NT2/D1 (cell line): Measurements from ENCODE around the gene DNAAF9.
"Not testable (repeated sequence)": the region's sequence is repeated elsewhere in the genome, so short reads cannot be mapped to it uniquely, and the experiment has no call there.

Source experiments
- DNase-seq: peaks from one replicate; pipeline ENCODE4 v3.0.0-alpha.2; 2011; ENCODE audit warnings: low read depth, low spot score
- H3K27me3 ChIP-seq: 2 replicates; pipeline ENCODE4 v1.6.0; 2011; ENCODE audit warnings: mild to moderate bottlenecking; ENCODE audit not compliant: insufficient read length, insufficient read depth
- H3K36me3 ChIP-seq: 2 replicates; pipeline ENCODE4 v1.6.1; 2011; ENCODE audit warnings: mild to moderate bottlenecking, low read length, mixed read lengths; ENCODE audit not compliant: insufficient read depth, insufficient read length
- H3K4me1 ChIP-seq: 2 replicates; pipeline ENCODE4 v1.5.1; 2011; ENCODE audit not compliant: insufficient read depth, insufficient read length
- H3K4me3 ChIP-seq: 2 replicates; pipeline ENCODE4 v1.5.1; 2011; ENCODE audit warnings: low read depth; ENCODE audit not compliant: insufficient read length
- H3K9ac ChIP-seq: 2 replicates; pipeline ENCODE4 v1.6.0; 2011; ENCODE audit warnings: low read depth; ENCODE audit not compliant: insufficient read length
- H3K9me3 ChIP-seq: 2 replicates; pipeline ENCODE4 v1.5.1; 2011; ENCODE audit warnings: mild to moderate bottlenecking, low read length; ENCODE audit not compliant: insufficient read depth
- SUZ12 ChIP-seq: IDR thresholded peaks from 2 replicates; pipeline ENCODE4 v1.6.1; 2011; ENCODE audit not compliant: insufficient read length, insufficient read depth; ENCODE audit errors: extremely low read depth
- YY1 ChIP-seq: IDR thresholded peaks from 2 replicates; pipeline ENCODE4 v1.6.1; 2011; ENCODE audit not compliant: insufficient read length, insufficient read depth
- ZNF274 ChIP-seq: IDR thresholded peaks from 2 replicates; pipeline ENCODE4 v1.6.1; 2011; ENCODE audit warnings: mild to moderate bottlenecking, low read depth, low read length

Gene DNAAF9

DNA sequence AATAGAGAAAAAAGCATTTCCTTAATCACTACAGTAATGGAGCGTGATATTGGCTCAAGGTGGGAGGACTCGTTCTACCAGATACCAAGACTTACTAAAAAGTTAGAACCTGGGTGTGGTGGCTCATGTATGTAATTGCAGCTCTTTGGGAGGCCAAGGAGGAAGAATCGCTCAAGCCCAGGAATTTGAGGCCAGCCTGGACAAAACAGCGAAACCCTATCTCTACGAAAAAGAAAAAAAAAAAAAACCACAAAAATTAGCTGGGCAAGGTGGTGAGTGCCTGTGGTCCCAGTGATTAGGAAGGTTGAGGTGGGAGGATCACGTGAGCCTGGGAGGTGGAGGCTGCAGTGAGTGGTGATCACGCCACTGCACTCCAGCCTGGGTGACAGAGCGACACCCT lies 39.3 kb upstream of the DNAAF9 start:
- no peaks in the 10 kb centered on the region for H3K4me1 ChIP-seq
- H3K27me3 ChIP-seq, result no peaks in the 10 kb centered on the region
- H3K9ac ChIP-seq, result no peak overlapping the region
- no peaks in the 10 kb centered on the region for H3K36me3 ChIP-seq
- peaks cover 5% of the 10 kb centered on the region; the same call in 1 of the 2 replicates for H3K9me3 ChIP-seq
- TF ChIP-seq ZNF274, result no peak
- TF ChIP-seq SUZ12, result no peak
- TF ChIP-seq YY1, result no peak
- H3K4me3 ChIP-seq, result no peak overlapping the region
- no peak for DNase-seq

DNA sequence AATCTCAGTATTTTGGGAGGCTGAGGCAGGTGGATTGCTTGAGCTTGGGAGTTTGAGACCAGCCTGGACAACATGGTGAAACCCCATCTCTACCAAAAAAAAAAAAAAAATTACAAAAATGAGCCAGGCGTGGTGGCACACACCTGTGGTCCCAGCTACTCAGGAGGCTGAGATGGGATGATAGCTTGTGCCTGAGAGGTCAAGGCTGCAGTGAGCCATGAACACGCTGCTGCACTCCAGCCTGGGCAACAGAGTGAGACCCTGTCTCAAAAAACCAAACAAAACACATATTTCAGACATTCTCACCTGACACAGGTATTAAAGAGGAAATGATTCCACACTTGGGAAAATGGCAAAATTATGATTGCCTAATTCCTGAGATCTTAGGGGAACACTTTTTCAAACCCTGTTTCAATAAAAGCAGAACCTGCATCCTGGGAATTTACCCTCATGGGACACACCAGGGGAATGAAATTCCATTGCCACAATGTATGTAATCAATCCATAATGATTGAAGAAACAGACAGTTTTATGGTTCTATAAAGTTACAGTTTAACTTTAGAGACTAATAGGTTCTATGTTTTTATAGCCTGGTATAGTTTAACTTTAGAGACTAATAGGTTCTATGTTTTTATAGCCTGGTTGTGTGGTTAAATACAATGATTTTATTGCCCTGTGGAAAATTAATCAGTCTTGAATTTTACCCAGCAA lies 29.6 kb upstream of the DNAAF9 start:
- no peaks in the 10 kb centered on the region for H3K27me3 ChIP-seq
- no peak overlapping the region for H3K4me3 ChIP-seq
- no peak overlapping the region for H3K9ac ChIP-seq
- no peaks in the 10 kb centered on the region for H3K4me1 ChIP-seq
- DNase-seq, result no peak
- TF ChIP-seq SUZ12 (no peak), YY1 (no peak), ZNF274 (no peak)
- no peaks in the 10 kb centered on the region for H3K36me3 ChIP-seq
- H3K9me3 ChIP-seq, result peaks cover 2% of the 10 kb centered on the region; the same call in 1 of the 2 replicates

GRCh38 chr20:3434232-3434631 lies 26.8 kb upstream of the DNAAF9 start:
- H3K4me3 ChIP-seq, result no peak overlapping the region

GRCh38 chr20:3433744-3434143 lies 26.3 kb upstream of the DNAAF9 start:
- H3K4me3 ChIP-seq, result no peak overlapping the region
- TF ChIP-seq YY1, result no peak
- TF ChIP-seq ZNF274, result no peak
- TF ChIP-seq SUZ12, result no peak
- no peak overlapping the region for H3K9ac ChIP-seq
- no peaks in the 10 kb centered on the region for H3K36me3 ChIP-seq
- no peaks in the 10 kb centered on the region for H3K4me1 ChIP-seq
- no peaks in the 10 kb centered on the region for H3K27me3 ChIP-seq
- no peak for DNase-seq
- no peaks in the 10 kb centered on the region for H3K9me3 ChIP-seq

More at GRCh38 chr20:3434232-3434631, 26.8 kb upstream of the DNAAF9 start:
- no peak for TF ChIP-seq SUZ12
- TF ChIP-seq ZNF274, result no peak
- TF ChIP-seq YY1, result no peak
- no peak for DNase-seq
- no peaks in the 10 kb centered on the region for H3K27me3 ChIP-seq
- no peaks in the 10 kb centered on the region for H3K4me1 ChIP-seq
- no peaks in the 10 kb centered on the region for H3K9me3 ChIP-seq
- H3K36me3 ChIP-seq, result no peaks in the 10 kb centered on the region
- no peak overlapping the region for H3K9ac ChIP-seq

- Histone ChIP-seq H3K27me3 (no peaks in the 10 kb centered on the region), H3K4me3 (no peak overlapping the region), H3K36me3 (no peaks in the 10 kb centered on the region), H3K4me1 (no peaks in the 10 kb centered on the region), H3K9ac (no peak overlapping the region), H3K9me3 (no peaks in the 10 kb centered on the region)
- no peak for DNase-seq
- no peak for TF ChIP-seq SUZ12
- TF ChIP-seq ZNF274, result no peak
- TF ChIP-seq YY1, result no peak
Observed at GRCh38 chr20:3432844-3433243, 25.4 kb upstream of the DNAAF9 start.

DNA sequence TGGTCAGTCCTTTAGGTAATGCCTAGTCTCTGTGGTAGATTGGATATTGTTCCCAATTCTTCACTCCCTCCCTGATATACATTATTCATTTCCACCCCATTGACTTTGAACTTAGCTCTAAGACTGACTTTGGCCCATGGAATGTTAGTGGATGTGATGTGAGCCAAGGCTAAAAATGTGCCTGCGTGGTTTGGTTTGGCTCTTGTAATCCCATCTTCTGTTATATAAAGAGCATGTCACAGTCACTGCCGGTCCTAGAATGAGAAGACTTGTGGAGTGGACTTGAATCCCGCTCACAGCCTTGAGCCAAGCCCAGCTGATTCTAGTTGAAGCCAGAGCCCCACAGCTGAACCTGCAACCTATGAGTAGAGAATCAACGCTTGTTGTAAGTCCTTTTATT lies 23.6 kb upstream of the DNAAF9 start:
- H3K4me3 ChIP-seq, result no peak overlapping the region
- H3K27me3 ChIP-seq, result no peaks in the 10 kb centered on the region
- TF ChIP-seq YY1 (no peak), ZNF274 (no peak), SUZ12 (no peak)
- no peaks in the 10 kb centered on the region for H3K36me3 ChIP-seq
- H3K9ac ChIP-seq, result no peak overlapping the region
- DNase-seq, result no peak
- no peaks in the 10 kb centered on the region for H3K9me3 ChIP-seq
- H3K4me1 ChIP-seq, result no peaks in the 10 kb centered on the region

- Histone ChIP-seq H3K36me3 (no peaks in the 10 kb centered on the region), H3K9ac (no peak overlapping the region), H3K4me1 (no peaks in the 10 kb centered on the region), H3K9me3 (no peaks in the 10 kb centered on the region), H3K4me3 (no peak overlapping the region), H3K27me3 (no peaks in the 10 kb centered on the region)
- TF ChIP-seq YY1 (no peak), SUZ12 (no peak), ZNF274 (no peak)
- DNase-seq, result no peak
Observed at GRCh38 chr20:3430376-3431069, 23.1 kb upstream of the DNAAF9 start.

DNA sequence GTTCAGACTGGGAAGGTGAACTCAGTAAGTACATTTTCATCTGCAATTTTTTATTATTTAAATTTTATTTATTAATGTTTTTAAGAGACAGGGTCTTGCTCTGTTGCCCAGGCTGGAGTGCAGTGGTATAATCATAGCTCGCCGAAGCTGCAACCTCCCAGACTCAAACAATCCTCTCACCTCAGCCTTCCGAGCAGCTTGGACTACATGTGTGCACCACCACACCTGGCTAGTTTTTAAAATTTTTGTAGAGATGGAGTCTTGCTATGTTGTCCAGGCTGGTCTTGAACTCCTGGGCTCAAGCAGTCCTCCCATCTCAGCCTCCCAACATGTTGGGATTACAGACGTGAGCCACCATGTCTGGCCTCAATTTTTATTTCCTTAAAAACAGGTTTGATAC lies 19.3 kb upstream of the DNAAF9 start:
- H3K4me1 ChIP-seq, H3K36me3 ChIP-seq, DNase-seq, H3K27me3 ChIP-seq, H3K9me3 ChIP-seq, H3K9ac ChIP-seq, H3K4me3 ChIP-seq: not testable (repeated sequence)
